Fibroblast of gingiva (primary cell): ENCODE data around the gene HACD1.

ENCODE experiments used
- DNase-seq: peaks from one replicate; pipeline ENCODE4 v3.0.0-alpha.2; 2011; ENCODE audit warnings: low read depth

Gene HACD1

GRCh38 chr10:17617031-17617911, at the start of gene HACD1:
HACD1 (minus strand) TSS chr10:17617374; CDS start chr10:17617339, 35 bp downstream.
- peak; percentile 59 for DNase-seq

GRCh38 chr10:17665747-17666146, 48.6 kb upstream of the HACD1 start:
- peak; percentile 90 for DNase-seq

- no peak for DNase-seq
These were observed 46.3 kb upstream of the HACD1 start for GRCh38 chr10:17663450-17663849.

- no peak for DNase-seq
These were observed 45.3 kb upstream of the HACD1 start for GRCh38 chr10:17662193-17663138.

GRCh38 chr10:17661510-17661909, 44.3 kb upstream of the HACD1 start:
- no peak for DNase-seq

- no peak for DNase-seq
These were observed 43.7 kb upstream of the HACD1 start for GRCh38 chr10:17660921-17661320.

- DNase-seq: no peak
These were observed 42.2 kb upstream of the HACD1 start for GRCh38 chr10:17659365-17659764.

GRCh38 chr10:17657103-17657500, 39.9 kb upstream of the HACD1 start:
- no peak for DNase-seq

GRCh38 chr10:17655567-17656146, 38.5 kb upstream of the HACD1 start:
- DNase-seq: no peak

- DNase-seq: no peak
These were observed 37.8 kb upstream of the HACD1 start for GRCh38 chr10:17655009-17655408.

GRCh38 chr10:17652585-17652984, 35.4 kb upstream of the HACD1 start:
- DNase-seq: no peak

GRCh38 chr10:17651896-17652295, 34.7 kb upstream of the HACD1 start:
- DNase-seq: no peak

- no peak for DNase-seq
These were observed 33.2 kb upstream of the HACD1 start for GRCh38 chr10:17650416-17650815.

GRCh38 chr10:17649836-17650235, 32.7 kb upstream of the HACD1 start:
- DNase-seq: peak; percentile 15

- DNase-seq: no peak
These were observed 31.9 kb upstream of the HACD1 start for GRCh38 chr10:17649052-17649451.

GRCh38 chr10:17648243-17649035, 31.3 kb upstream of the HACD1 start:
- no peak for DNase-seq

GRCh38 chr10:17647326-17647725, 30.2 kb upstream of the HACD1 start:
- DNase-seq: no peak

GRCh38 chr10:17645621-17646345, 28.6 kb upstream of the HACD1 start:
- DNase-seq: no peak

GRCh38 chr10:17644485-17644943, 27.3 kb upstream of the HACD1 start:
- DNase-seq: peak; percentile 24

- DNase-seq: peak; percentile 93
These were observed 26.7 kb upstream of the HACD1 start, which contains the start of gene STAM for GRCh38 chr10:17643755-17644484. STAM (plus strand) TSS chr10:17644151; CDS start chr10:17644340, 189 bp downstream.
